ENCODE results near the gene UNC93A.
"Not testable (repeated sequence)": the region's sequence is repeated elsewhere in the genome, so short reads cannot be mapped to it uniquely, and the experiment has no call there.

The UNC93A gene

DNA sequence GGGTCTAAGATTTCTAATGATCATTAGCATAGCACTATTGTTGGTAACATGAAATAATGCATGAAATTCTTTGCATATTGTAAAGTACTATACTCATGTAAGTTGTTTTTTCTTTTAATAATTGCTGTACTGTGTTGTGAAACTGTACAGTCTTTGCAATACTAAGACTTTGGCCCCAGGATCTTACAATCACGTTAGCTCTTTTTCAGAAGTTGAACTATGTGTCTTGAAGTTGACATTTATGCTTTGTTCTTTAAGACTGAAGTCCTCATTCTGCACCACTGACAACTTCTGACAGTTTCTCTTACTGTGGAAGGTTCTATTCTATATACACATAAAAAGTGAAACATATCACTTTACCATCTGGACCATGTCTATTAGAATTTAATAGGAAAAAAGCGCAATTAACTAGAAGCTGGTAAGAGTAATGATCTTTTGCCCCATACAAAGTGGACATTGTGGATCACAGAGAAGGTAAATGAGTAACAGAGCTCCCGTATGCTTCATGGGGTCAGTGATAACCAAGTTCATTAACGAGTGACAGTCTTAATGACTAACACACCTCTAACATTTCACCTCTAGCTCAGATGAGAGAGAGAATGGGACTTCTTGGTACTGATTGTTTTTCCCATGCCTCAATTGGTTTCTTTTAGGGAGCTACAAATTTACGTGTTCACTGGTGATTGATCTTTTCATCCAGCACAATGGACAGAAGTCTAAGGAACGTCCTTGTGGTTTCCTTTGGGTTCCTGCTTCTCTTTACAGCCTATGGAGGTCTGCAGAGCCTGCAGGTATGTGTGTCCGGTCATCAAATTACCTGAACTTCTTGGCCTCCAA, at the start of gene UNC93A:
TSS of gene UNC93A (plus strand) at position 530 of the 837 bp plus-strand sequence. CDS start at position 705, 175 bp downstream.
- no peaks in the 10 kb centered on the region for H3K36me3 ChIP-seq (ENCODE audit: control insufficient read depth in 1 of 2, insufficient read depth in 2 of 2, low read length in 2 of 2)
- H3K9ac ChIP-seq (ENCODE audit: low read depth in 1 of 2, low read length in 2 of 2): no peak within 1 kb of the TSS
- no peaks in the 10 kb centered on the region for H3K27me3 ChIP-seq (ENCODE audit: control insufficient read depth in 1 of 2, insufficient read depth in 2 of 2, low read length in 2 of 2)
- H3K4me3 ChIP-seq (ENCODE audit: low read depth in 1 of 2, low read length in 2 of 2): peak within 1 kb of the TSS in 1 of 2 donors; percentile 13
- H3K9me3 ChIP-seq (ENCODE audit: control insufficient read depth in 1 of 2, low read length in 2 of 2): no peaks in the 10 kb centered on the region
- H3K27ac ChIP-seq (ENCODE audit: low read depth, low read length): no peak within 1 kb of the TSS
- peaks cover 9 to 24% of the 10 kb centered on the region in 2 donors for H3K4me1 ChIP-seq (ENCODE audit: control insufficient read depth in 1 of 2, insufficient read depth in 2 of 2, low read length in 2 of 2)

DNA sequence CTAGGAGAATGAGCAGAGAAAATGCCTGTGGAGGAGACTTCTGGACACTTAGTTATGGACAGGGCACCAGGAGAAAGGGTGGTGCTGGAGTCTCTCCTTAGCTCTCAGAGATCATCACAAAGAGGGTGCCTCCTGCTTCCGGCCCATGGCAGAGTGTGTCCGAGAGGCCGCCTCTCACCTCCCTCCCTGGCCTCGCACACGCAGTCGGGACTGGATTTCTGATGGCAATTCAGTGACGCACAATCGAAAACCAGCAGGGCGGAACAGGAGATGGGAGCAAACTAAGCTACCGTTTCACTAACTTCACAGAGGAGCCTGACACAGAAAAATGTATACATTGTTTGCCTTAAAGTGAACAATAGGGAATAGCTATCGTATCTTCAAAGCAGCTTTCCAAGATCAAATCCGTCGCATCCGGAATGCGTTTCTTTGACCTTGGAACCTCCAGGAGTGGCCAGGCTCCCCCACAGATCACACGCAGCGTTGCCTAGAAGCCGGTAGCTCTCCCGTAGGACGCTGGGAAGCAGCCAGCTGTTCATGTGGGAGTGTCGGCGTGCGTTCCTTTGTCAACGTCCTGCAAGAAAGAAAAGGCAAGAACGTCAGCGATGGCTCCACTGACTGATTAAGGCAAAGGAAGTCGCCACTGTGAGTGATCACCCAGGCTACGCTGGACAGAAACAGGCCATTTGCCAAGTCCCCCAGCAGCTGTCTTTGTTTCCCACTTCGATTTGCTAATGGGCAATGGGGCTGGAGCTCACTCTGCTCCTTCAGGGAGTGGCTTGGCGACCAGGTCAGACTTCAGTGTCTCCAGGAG, 49.6 kb upstream of the UNC93A start:
- H3K9ac ChIP-seq (ENCODE audit: low read depth in 1 of 2, low read length in 2 of 2); H3K27ac ChIP-seq (ENCODE audit: low read depth, low read length); H3K9me3 ChIP-seq (ENCODE audit: control insufficient read depth in 1 of 2, low read length in 2 of 2); H3K27me3 ChIP-seq (ENCODE audit: control insufficient read depth in 1 of 2, insufficient read depth in 2 of 2, low read length in 2 of 2); H3K36me3 ChIP-seq (ENCODE audit: control insufficient read depth in 1 of 2, insufficient read depth in 2 of 2, low read length in 2 of 2): not testable (repeated sequence)
- peaks cover 10 to 26% of the 10 kb centered on the region in 2 donors for H3K4me1 ChIP-seq (ENCODE audit: control insufficient read depth in 1 of 2, insufficient read depth in 2 of 2, low read length in 2 of 2)
- peak overlapping the region in 1 of 2 donors; percentile 21 for H3K4me3 ChIP-seq (ENCODE audit: low read depth in 1 of 2, low read length in 2 of 2)

DNA sequence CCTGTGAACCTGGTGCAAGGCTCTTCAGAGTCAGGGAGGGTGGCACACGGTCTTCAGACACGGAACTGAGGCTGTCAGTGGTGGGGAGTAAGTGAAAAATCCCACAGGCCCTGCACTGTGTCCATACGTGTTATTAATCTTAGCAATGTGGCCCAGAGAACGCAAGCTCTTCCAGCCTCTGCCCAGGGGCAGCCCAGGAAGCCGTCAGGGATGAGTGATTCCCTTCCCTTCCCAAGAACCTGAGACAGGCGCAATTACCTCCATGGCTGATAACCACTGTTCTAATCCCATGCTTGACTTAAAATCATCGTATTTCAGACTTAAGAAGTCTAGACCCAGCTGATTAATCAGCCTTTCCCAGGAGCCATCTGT, 49.0 kb upstream of the UNC93A start:
- not testable (repeated sequence) for H3K36me3 ChIP-seq (ENCODE audit: control insufficient read depth in 1 of 2, insufficient read depth in 2 of 2, low read length in 2 of 2); H3K27ac ChIP-seq (ENCODE audit: low read depth, low read length); H3K27me3 ChIP-seq (ENCODE audit: control insufficient read depth in 1 of 2, insufficient read depth in 2 of 2, low read length in 2 of 2); H3K4me3 ChIP-seq (ENCODE audit: low read depth in 1 of 2, low read length in 2 of 2); H3K9ac ChIP-seq (ENCODE audit: low read depth in 1 of 2, low read length in 2 of 2); H3K9me3 ChIP-seq (ENCODE audit: control insufficient read depth in 1 of 2, low read length in 2 of 2)
- peaks cover 10 to 26% of the 10 kb centered on the region in 2 donors for H3K4me1 ChIP-seq (ENCODE audit: control insufficient read depth in 1 of 2, insufficient read depth in 2 of 2, low read length in 2 of 2)

DNA sequence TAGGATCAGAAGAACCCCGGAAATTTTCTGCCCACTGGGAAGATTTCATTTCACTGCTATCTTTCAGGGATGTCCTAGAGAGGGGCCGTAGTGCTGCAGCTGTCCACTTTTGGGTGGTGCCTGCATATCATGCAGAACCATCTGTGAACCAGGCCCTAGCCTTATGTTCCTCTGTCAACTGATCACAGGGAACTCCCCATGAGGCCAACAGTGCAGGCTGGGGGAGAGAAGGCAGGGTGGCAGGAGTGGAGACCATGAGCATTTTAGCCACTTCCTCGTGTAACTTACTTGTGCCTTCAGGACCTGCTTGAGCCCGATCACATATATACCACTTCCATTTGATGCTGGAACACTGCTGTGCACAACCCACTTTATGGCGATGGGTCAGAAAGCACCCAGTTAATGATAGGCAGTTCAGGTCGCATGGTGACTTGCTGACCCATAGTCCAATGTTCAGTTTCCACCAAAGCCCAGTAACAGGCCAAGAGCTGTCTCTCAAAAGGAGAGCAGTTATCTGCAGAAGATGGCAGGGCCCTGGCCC, 48.5 kb upstream of the UNC93A start:
- not testable (repeated sequence) for H3K9ac ChIP-seq (ENCODE audit: low read depth in 1 of 2, low read length in 2 of 2); H3K27me3 ChIP-seq (ENCODE audit: control insufficient read depth in 1 of 2, insufficient read depth in 2 of 2, low read length in 2 of 2); H3K4me3 ChIP-seq (ENCODE audit: low read depth in 1 of 2, low read length in 2 of 2); H3K36me3 ChIP-seq (ENCODE audit: control insufficient read depth in 1 of 2, insufficient read depth in 2 of 2, low read length in 2 of 2); H3K27ac ChIP-seq (ENCODE audit: low read depth, low read length); H3K9me3 ChIP-seq (ENCODE audit: control insufficient read depth in 1 of 2, low read length in 2 of 2)
- peaks cover 10 to 26% of the 10 kb centered on the region in 2 donors for H3K4me1 ChIP-seq (ENCODE audit: control insufficient read depth in 1 of 2, insufficient read depth in 2 of 2, low read length in 2 of 2)

DNA sequence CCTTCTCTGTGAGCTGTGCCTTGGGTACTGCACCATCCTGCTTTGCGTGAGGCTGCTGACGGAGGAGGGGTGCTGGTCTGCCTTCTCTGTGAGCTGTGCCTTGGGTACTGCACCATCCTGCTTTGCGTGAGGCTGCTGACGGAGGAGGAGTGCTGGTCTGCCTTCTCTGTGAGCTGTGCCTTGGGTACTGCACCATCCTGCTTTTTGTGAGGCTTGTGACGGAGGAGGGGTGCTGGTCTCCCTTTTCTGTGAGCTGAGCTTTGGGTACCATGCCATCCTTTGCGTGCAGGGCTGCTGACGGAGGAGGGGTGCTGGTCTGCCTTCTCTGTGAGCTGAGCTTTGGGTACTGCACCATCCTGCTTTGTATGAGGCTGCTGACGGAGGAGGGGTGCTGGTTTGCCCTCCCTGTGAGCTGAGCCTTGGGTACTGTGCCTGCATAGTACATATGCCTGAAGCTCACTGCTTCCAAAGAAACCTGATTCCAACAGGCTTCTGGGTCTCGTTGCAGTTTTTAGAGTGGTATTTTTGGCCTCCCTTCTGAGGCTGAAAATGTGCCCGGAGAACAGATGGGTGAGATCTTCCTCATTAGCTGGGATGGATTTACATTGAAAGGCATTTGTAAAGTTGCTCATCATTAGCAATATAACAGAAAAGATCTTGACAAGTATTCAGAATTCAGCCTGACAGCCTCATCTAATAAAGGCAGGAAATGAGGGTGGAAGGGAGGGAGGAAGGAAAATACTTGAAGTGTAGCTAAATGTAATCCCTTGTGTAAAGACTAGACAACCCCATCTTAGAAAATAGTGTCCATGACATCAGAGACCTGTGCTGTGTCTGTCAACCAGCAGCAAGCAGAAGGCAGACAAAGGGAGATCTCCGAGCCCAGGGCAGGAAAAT, 46.8 kb upstream of the UNC93A start:
- no peaks in the 10 kb centered on the region for H3K9me3 ChIP-seq (ENCODE audit: control insufficient read depth in 1 of 2, low read length in 2 of 2)
- H3K4me1 ChIP-seq (ENCODE audit: control insufficient read depth in 1 of 2, insufficient read depth in 2 of 2, low read length in 2 of 2): peaks cover 0 to 14% of the 10 kb centered on the region in 2 donors
- H3K9ac ChIP-seq (ENCODE audit: low read depth in 1 of 2, low read length in 2 of 2): no peak overlapping the region
- H3K27me3 ChIP-seq (ENCODE audit: control insufficient read depth in 1 of 2, insufficient read depth in 2 of 2, low read length in 2 of 2): no peaks in the 10 kb centered on the region
- H3K36me3 ChIP-seq (ENCODE audit: control insufficient read depth in 1 of 2, insufficient read depth in 2 of 2, low read length in 2 of 2): no peaks in the 10 kb centered on the region
- no peak overlapping the region for H3K27ac ChIP-seq (ENCODE audit: low read depth, low read length)
- no peak overlapping the region for H3K4me3 ChIP-seq (ENCODE audit: low read depth in 1 of 2, low read length in 2 of 2)

DNA sequence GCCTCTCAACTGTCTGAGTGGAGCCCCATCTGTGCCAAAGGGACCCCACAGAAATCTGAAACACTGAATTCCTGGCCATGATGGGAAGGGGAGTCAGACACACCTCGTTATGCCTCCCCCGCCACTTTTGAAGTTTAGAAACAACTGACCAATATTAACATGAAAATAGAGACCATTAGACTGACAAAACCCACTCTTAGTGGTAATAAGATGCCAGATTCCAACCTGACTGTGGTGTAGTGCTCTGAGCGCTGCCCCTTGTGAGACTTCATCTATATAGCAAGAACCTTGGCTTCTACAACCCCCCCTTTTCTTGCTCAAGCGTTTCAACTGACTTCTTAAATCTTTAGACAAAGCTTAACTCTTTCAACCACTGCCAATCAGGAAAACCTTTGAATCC, 46.1 kb upstream of the UNC93A start:
- Histone ChIP-seq H3K4me3 (ENCODE audit: low read depth in 1 of 2, low read length in 2 of 2) (no peak overlapping the region), H3K9me3 (ENCODE audit: control insufficient read depth in 1 of 2, low read length in 2 of 2) (no peaks in the 10 kb centered on the region), H3K4me1 (ENCODE audit: control insufficient read depth in 1 of 2, insufficient read depth in 2 of 2, low read length in 2 of 2) (peaks cover 0 to 13% of the 10 kb centered on the region in 2 donors), H3K9ac (ENCODE audit: low read depth in 1 of 2, low read length in 2 of 2) (no peak overlapping the region), H3K27me3 (ENCODE audit: control insufficient read depth in 1 of 2, insufficient read depth in 2 of 2, low read length in 2 of 2) (no peaks in the 10 kb centered on the region), H3K36me3 (ENCODE audit: control insufficient read depth in 1 of 2, insufficient read depth in 2 of 2, low read length in 2 of 2) (no peaks in the 10 kb centered on the region), H3K27ac (ENCODE audit: low read depth, low read length) (no peak overlapping the region)

DNA sequence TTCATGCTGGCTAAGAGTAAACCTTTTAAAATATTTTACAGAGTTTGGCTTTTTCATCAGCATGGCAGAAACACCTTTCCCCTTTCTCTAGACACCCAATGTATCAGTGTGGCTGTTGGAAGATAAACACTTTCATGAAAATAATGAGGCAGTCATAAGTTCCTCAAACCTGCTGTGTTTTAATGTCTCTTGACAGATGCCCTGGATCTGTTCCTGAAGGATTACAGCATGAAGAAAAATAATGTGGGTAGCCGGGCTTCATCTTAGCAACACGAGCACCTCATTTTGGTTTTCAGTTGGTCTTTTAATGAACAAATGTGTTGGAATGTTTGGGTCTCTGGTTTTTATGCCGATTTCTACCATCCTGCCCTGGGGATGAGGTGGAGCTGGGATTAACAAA, 45.5 kb upstream of the UNC93A start:
- Histone ChIP-seq H3K9me3 (ENCODE audit: control insufficient read depth in 1 of 2, low read length in 2 of 2) (no peaks in the 10 kb centered on the region), H3K36me3 (ENCODE audit: control insufficient read depth in 1 of 2, insufficient read depth in 2 of 2, low read length in 2 of 2) (no peaks in the 10 kb centered on the region), H3K9ac (ENCODE audit: low read depth in 1 of 2, low read length in 2 of 2) (no peak overlapping the region), H3K4me1 (ENCODE audit: control insufficient read depth in 1 of 2, insufficient read depth in 2 of 2, low read length in 2 of 2) (peaks cover 0 to 13% of the 10 kb centered on the region in 2 donors), H3K27ac (ENCODE audit: low read depth, low read length) (no peak overlapping the region), H3K27me3 (ENCODE audit: control insufficient read depth in 1 of 2, insufficient read depth in 2 of 2, low read length in 2 of 2) (no peaks in the 10 kb centered on the region), H3K4me3 (ENCODE audit: low read depth in 1 of 2, low read length in 2 of 2) (no peak overlapping the region)

DNA sequence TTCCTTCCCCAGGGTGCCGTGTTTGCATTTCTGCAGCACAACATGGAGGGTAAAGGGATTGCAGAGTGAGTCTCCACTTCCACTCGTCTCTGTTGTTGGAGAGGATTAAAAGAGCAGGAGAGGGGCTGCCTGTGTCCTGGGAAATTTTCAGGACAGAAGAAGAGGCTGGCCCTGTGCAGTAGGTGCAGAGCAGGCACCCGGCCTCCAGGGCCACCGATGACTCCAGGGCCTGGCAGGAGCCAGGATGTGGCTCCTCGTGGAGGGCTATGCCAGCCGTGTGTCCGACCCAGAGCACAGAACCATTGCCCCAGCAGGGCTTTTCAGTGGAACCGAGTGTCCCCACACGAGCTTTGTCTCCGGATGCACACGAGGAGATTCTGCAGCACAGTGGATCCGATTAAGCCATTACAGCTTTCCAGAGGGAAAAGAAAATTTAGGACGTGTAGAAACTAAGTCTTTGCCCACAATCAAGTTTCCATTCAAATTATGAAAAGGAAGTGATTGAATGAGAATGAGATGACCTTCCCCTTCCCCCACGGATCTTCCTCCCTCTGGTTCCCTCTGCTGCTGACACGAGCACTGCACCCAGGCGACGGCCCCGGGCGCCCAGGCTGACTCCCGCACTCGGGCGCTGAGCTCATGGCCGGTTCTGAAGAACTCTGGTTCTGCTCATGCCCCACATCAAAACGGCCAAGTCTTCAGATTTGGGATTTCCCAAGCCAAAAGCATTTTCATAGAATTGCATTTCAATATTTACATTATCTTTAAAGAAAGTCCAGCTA, 43.1 kb upstream of the UNC93A start:
- no peaks in the 10 kb centered on the region for H3K4me1 ChIP-seq (ENCODE audit: control insufficient read depth in 1 of 2, insufficient read depth in 2 of 2, low read length in 2 of 2)

DNA sequence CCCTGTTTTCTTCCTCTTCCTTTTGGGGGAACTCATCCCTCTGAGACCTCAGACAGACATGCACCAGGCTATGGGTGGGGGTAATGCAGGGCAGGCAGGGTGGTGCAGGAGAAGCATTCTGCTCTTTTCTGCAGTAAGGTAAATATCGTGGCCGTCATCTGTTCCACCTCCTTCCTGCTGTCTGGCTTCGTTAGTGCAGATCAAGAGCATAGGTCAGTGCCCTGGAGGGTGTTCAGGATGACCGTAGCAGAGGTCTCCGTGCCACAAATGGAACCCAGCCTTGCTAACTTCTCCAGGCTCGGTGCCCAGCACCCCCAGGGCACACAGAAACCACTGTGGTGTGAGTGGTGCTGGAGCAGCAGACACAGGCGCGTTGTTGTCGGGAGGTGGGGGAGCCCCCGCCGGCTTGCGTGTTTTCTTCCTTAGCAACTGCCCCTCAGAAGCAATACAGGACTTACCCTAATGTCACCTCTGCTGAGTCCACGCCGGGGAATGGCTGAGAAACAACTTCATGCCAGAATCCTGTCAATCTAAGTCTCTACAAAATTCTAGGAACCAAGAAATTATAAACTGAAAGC, 42.1 kb upstream of the UNC93A start:
- H3K9ac ChIP-seq (ENCODE audit: low read depth in 1 of 2, low read length in 2 of 2); H3K36me3 ChIP-seq (ENCODE audit: control insufficient read depth in 1 of 2, insufficient read depth in 2 of 2, low read length in 2 of 2); H3K9me3 ChIP-seq (ENCODE audit: control insufficient read depth in 1 of 2, low read length in 2 of 2); H3K27me3 ChIP-seq (ENCODE audit: control insufficient read depth in 1 of 2, insufficient read depth in 2 of 2, low read length in 2 of 2); H3K4me3 ChIP-seq (ENCODE audit: low read depth in 1 of 2, low read length in 2 of 2); H3K27ac ChIP-seq (ENCODE audit: low read depth, low read length); H3K4me1 ChIP-seq (ENCODE audit: control insufficient read depth in 1 of 2, insufficient read depth in 2 of 2, low read length in 2 of 2): not testable (repeated sequence)

More for the DNA sequence above, 43.1 kb upstream of the UNC93A start:
- Histone ChIP-seq H3K9me3 (ENCODE audit: control insufficient read depth in 1 of 2, low read length in 2 of 2) (no peaks in the 10 kb centered on the region), H3K27me3 (ENCODE audit: control insufficient read depth in 1 of 2, insufficient read depth in 2 of 2, low read length in 2 of 2) (no peaks in the 10 kb centered on the region), H3K36me3 (ENCODE audit: control insufficient read depth in 1 of 2, insufficient read depth in 2 of 2, low read length in 2 of 2) (no peaks in the 10 kb centered on the region), H3K27ac (ENCODE audit: low read depth, low read length) (no peak overlapping the region), H3K4me3 (ENCODE audit: low read depth in 1 of 2, low read length in 2 of 2) (no peak overlapping the region), H3K9ac (ENCODE audit: low read depth in 1 of 2, low read length in 2 of 2) (no peak overlapping the region)
